HG02870 (cell line): ENCODE measurements around the gene FILIP1L.

Experiments
- ATAC-seq: cut with Tn5 transposase; IDR thresholded peaks from one replicate; pipeline ENCODE4 v1.9.1; 2021; ENCODE audit warnings: mild to moderate bottlenecking, moderate library complexity; ENCODE audit not compliant: unreplicated experiment

FILIP1L gene

DNA sequence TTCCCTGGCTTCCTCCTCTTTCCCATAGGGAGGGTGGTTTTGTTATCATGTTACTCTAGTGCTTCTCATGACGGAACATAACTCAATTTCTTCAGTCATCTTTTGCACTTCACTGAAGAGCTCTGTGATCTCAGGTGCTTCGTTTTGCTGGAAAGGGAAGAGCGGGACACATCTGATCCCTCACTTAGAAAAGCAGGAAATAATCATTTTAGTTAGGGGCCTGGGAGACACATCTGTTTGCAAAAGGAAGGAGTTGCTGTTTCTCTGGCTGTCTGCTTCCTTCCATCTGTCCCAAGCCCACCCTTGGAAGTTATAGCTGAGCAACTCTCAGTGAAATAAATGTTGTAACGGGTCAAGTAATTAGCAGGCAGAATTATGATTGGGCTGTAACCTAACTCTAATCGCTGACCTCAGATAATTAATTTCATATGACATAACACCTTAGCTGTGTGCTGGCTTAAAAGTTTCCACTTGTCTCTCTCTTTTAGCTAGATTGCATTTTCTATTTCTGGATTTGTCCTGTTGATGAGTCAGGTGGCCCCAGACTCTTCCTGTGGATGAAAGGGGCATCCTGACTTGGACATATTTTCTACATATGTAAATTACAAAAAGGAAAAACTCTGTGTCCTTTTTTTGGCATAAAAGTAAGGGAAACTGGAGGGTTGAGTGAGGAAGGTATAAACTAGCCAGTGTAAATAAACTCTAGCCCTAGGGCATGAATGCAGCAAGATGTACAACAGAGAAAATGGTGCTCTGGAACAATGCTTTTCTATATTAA lies 11.0 kb upstream of the FILIP1L start:
- ATAC-seq, result no peak

DNA sequence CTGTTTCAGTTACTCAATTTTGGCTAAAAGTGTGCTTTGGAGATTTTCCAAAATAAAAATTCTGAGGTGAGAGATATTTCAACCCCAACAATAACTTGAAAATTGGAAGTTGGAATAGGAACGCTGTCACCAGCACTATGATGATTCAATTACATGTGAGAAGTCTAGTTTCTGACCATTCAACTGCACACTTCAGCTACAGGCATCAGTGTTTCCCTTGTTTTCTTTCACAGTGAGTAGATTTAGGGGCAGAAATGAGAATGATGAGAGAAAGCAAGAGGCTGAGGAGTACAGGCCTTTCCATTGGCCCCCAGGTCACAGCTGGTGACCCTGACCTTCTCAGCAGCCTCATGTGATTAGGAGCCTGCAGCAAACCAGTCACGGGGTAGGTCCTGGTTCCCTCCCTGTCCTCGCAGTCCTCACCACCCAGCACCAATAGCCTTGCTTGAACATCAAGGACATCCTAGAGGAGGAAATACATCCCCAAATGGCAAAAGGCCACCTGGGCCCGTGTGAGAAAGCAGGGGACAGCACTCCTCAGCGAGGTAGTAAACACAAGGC lies 10.0 kb upstream of the FILIP1L start:
- ATAC-seq, result peak; percentile 78

DNA sequence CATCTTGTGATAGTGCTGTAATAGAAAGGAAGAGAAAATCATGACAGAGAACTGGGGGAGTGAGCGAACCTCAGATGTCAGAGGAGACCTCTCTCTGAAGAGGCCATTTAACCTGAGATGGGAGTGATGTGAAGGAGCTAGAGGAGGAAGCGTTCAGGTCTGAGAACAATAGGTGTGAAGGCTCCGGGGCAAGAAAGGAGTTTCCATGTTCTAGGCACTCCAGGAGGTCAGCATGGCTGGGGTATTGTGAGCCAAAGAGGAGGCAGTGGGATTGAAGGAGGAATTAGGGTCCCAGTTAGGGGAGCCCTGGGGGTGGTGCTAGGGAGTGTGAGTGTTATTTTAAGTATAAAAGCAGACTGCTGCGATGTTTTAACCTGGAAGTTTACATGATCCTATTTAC lies 8.8 kb upstream of the FILIP1L start:
- ATAC-seq, result no peak

DNA sequence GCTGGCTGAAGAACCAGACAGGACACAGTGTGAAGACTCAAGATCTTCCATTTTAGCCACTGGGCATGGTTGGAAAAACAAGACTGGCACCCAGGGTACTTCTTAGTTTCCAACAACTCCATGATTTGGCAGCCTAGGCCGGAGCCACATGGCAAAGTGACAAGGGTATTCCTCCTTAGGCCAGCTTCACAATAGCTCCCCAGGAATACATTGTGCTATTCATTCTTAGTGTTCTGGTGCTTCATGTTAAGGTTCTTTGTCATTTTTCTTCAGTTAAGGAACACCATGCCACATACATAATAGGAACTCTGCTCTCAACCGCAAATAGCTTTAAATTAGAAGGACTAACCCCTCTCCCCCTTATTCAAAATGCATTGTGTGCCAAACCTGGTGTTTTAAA lies 8.0 kb upstream of the FILIP1L start:
- no peak for ATAC-seq

GRCh38 chr3:100120693-100121092 lies 6.4 kb upstream of the FILIP1L start:
- no peak for ATAC-seq

DNA sequence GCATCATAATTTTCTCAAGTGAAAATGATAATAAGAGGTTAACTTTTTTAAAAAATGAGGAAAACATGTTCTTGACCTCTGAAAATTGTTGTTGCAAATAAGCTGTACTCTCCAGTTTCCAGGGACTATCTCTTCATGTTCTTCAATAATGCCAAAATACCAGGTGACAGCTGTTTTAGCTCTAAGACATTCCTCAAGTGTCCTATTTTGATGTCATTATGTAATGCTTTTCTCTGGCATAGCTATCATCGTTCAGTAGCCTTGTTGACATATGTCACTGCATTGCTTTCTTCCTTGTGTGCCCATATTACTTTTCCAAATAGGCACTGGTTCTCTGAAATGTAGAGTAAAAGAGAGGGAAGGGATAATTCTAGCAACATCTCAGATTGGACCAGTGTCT lies 5.7 kb upstream of the FILIP1L start:
- ATAC-seq, result no peak

DNA sequence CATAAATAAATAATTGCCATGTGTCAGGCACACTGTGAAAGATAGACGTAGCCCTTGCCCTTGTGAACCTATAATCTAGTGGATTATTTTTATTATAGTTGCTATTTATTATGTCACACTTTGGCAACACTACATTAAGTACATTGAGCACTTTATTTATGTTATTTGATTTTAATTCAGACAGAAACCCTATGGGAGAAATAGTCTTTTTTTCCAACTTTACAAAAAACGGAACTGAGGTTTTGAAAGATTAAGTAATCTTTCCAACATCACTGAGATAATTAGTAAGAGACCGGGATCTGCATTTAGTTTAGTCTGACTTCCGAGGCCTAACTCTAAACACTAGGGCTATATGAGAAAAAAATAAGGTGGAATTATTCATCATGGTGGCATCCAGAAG lies 2.8 kb upstream of the FILIP1L start:
- ATAC-seq, result no peak

GRCh38 chr3:100113723-100114412 lies 433 bp downstream of the FILIP1L start:
- no peak for ATAC-seq

- ATAC-seq, result no peak
Measured at GRCh38 chr3:100111728-100112127, 2.6 kb downstream of the FILIP1L start.

DNA sequence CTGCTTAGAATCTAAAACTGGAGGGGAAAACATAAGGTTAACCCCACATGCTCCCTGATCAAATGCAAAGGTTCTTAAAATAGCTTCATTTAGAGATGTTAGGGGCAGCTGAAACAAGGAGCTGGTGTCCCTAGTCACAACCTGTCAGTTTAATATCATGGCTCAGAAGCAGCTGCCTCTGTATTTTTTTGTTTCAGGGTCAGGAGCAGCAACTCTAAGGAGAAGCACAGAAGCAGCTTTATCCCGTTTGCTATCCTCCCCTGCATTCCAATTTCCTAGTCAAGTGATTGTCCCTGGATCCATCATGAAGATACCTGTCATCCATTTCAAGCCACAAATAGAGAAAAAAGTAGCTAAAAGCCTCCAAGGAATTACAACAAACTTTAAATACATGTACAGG lies 4.1 kb downstream of the FILIP1L start:
- ATAC-seq, result no peak

DNA sequence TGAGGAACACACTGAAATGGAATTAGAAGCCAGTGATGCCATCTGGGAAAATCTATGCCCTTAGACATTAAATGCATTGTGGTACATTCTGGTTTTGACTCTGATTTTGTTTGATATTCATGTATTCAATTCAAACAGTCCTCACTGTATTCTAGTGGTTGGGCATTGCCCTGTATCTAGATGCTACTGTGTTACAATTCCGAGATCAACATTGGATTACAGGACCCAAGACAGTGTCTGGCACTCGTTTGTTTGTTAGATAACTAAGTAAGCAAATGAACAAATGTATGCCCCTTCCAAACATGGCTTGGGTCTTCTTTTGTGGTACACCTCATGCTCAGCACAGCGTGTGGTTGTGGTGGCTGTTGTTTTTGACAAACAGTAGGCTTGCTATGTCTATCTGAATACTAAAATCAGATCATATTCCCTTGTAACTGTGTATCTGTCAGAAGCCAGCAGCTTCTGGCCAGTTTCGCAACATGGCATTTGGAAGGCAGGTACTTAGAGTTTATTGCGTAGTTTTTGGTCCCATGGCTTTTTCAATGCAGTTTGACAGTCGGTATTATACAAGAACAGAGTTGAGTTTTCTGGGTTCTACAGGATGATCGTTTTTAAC lies 5.7 kb downstream of the FILIP1L start:
- ATAC-seq, result no peak

GRCh38 chr3:100107221-100107814 lies 7.0 kb downstream of the FILIP1L start:
- no peak for ATAC-seq

- ATAC-seq, result no peak
Measured at GRCh38 chr3:100106531-100107141, 7.7 kb downstream of the FILIP1L start.

- no peak for ATAC-seq
Measured at GRCh38 chr3:100106094-100106493, 8.2 kb downstream of the FILIP1L start.

- ATAC-seq, result no peak
Measured at GRCh38 chr3:100105501-100105900, 8.8 kb downstream of the FILIP1L start.

DNA sequence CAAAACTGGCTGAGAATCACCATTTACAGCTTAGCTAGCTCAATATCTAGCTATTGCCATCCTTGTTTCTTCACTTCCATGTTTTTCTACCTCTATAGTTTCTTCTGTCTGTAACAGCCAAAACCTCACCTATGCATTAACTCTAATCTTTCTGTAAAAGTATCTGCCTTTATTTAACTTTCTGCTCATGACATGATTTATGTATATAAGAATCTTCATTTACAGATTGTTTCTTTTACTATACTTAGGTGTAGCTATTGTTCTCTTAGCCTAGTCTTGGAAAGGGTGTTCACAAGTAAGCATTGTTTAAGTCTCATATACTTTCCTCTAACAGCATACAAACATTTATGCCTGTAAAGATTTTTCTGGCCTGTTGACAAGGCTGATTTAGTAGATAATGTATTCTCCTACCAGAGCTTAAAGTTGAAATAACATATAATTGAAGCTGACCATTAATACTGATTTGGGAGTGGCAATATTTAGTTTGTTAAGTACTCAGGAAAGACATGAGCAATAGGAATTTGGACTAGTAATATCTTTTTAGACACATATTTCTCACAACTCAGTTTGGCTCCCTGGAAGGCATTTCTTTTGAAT lies 9.4 kb downstream of the FILIP1L start:
- ATAC-seq, result no peak

DNA sequence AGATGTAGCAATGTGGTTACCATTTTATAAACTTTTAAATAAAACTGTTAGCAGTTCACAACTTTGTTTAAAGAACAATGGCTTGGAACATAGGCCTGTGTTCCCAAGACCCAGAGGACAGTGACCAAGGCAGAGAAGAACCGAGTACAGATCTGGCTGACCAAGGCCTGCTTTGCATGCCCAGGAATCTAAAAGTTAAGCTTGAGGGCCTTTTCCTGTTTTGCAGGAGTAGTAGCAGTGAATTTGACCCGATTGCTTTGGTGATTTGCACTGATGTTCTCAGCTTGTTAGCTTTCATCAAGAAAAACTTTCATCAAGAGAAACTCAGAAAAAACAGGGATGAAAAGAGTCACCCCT lies 9.9 kb downstream of the FILIP1L start:
- peak; percentile 42 for ATAC-seq

- peak; percentile 90 for ATAC-seq
Measured at GRCh38 chr3:100103558-100104441, 10.5 kb downstream of the FILIP1L start.

DNA sequence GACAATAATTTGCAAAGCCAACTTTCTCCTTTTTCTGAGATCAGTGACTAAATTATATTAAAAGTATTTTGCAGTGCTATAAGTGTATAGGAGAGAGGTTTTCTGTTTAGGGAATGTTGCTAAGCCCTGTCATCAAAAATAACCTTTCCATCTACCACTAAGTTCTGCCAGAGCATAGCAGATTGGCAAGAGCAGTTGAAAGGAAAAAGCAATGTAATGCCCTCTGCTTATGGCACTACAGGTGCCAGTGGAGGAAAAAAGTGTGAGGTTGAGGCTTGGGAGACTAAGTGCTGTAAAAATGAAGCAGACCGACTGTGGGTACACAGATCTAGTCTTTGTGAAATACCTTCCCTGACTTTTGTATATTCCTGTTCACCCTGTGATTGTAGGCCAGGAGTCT lies 11.5 kb downstream of the FILIP1L start:
- ATAC-seq, result no peak

DNA sequence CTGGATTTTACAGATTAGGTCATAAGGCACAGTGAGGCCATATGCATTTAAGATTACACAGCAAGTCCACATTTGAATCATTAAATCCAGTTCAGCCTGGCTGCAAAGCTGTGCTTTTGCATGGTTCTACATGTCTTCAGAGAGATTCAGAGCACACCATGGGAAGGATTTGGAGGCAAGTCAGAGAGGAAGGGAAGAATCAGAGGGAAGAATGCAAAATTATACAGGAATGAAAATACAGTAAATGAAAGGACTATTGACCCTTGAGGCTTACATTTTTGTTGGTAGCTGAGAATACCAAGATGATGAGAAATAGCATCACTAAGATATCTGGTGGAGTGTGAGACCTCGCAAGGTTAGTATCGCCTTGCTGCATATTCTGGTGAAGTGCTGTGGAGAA lies 13.9 kb downstream of the FILIP1L start:
- no peak for ATAC-seq
